H9 (cell line): ENCODE measurements around the gene HMOX1. TPM values are rescaled to one million over a fixed set of nuclear protein-coding genes. Genes with fewer than 3 reads are reported as not detected.

ENCODE experiments used
- DNase-seq: peaks from one replicate; pipeline ENCODE4 v3.0.0-alpha.2; 2017
- H2AFZ ChIP-seq: one replicate; pipeline ENCODE4 v1.6.1; 2013; ENCODE audit warnings: mild to moderate bottlenecking, low read length, control low read depth, moderate library complexity
- H2AK5ac ChIP-seq: 2 replicates; pipeline ENCODE4 v1.6.1; 2013; ENCODE audit warnings: low read length, control low read depth, mixed read lengths; ENCODE audit not compliant: insufficient read length
- H2BK120ac ChIP-seq: one replicate; pipeline ENCODE4 v1.6.1; 2013; ENCODE audit warnings: low read depth, mild to moderate bottlenecking, low read length, control low read depth, inconsistent platforms; ENCODE audit not compliant: poor library complexity, severe bottlenecking
- H2BK12ac ChIP-seq: 2 replicates; pipeline ENCODE4 v1.6.1; 2013; ENCODE audit warnings: low read length, control low read depth, mixed read lengths, low read depth; ENCODE audit not compliant: insufficient read length
- H2BK15ac ChIP-seq: 2 replicates; pipeline ENCODE4 v1.6.1; 2013; ENCODE audit warnings: low read depth, low read length, control low read depth
- H2BK20ac ChIP-seq: one replicate; pipeline ENCODE4 v1.6.1; 2013; ENCODE audit warnings: low read depth, mild to moderate bottlenecking, low read length, control low read depth, inconsistent platforms; ENCODE audit not compliant: poor library complexity, severe bottlenecking
- H2BK5ac ChIP-seq: 2 replicates; pipeline ENCODE4 v1.6.1; 2013; ENCODE audit warnings: low read length, control low read depth, mixed read lengths; ENCODE audit not compliant: insufficient read length
- H3K14ac ChIP-seq: 2 replicates; pipeline ENCODE4 v1.6.1; 2013; ENCODE audit warnings: low read length, control low read depth; ENCODE audit not compliant: insufficient read depth
- H3K18ac ChIP-seq: 2 replicates; pipeline ENCODE4 v1.6.1; 2013; ENCODE audit warnings: low read depth, mild to moderate bottlenecking, mixed read lengths, low read length, control low read depth; ENCODE audit not compliant: insufficient read length
- H3K23ac ChIP-seq: 2 replicates; pipeline ENCODE4 v1.6.1; 2013; ENCODE audit warnings: low read length, control low read depth, mixed read lengths, low read depth; ENCODE audit not compliant: insufficient read length
- H3K23me2 ChIP-seq: 2 replicates; pipeline ENCODE4 v1.6.1; 2013; ENCODE audit warnings: low read depth, mild to moderate bottlenecking, mixed read lengths, low read length, control low read depth; ENCODE audit not compliant: insufficient read length, poor library complexity, severe bottlenecking
- H3K27ac ChIP-seq: 2 replicates; pipeline ENCODE4 v1.5.1; 2013; ENCODE audit warnings: low read length, control low read depth, mixed read lengths, low read depth; ENCODE audit not compliant: insufficient read length
- H3K27me3 ChIP-seq: 2 replicates; pipeline ENCODE4 v1.6.1; 2013; ENCODE audit warnings: low read length, control low read depth, inconsistent platforms; ENCODE audit not compliant: insufficient read depth
- H3K4ac ChIP-seq: 2 replicates; pipeline ENCODE4 v1.6.1; 2013; ENCODE audit warnings: low read depth, mild to moderate bottlenecking, control low read depth, inconsistent platforms, low read length, moderate library complexity
- H3K4me1 ChIP-seq: 2 replicates; pipeline ENCODE4 v1.6.1; 2013; ENCODE audit warnings: low read length, control low read depth, inconsistent platforms; ENCODE audit not compliant: insufficient read depth
- H3K4me2 ChIP-seq: 2 replicates; pipeline ENCODE4 v1.6.1; 2013; ENCODE audit warnings: low read length, control low read depth, mixed read lengths; ENCODE audit not compliant: insufficient read length, insufficient read depth
- H3K56ac ChIP-seq: 2 replicates; pipeline ENCODE4 v1.6.1; 2013; ENCODE audit warnings: low read depth, mild to moderate bottlenecking, mixed read lengths, low read length, control low read depth; ENCODE audit not compliant: insufficient read length
- H3K79me1 ChIP-seq: 2 replicates; pipeline ENCODE4 v1.6.1; 2013; ENCODE audit warnings: low read depth, mild to moderate bottlenecking, moderate library complexity, low read length, control low read depth, inconsistent platforms; ENCODE audit not compliant: insufficient read depth, poor library complexity, severe bottlenecking
- H3K79me2 ChIP-seq: 2 replicates; pipeline ENCODE4 v1.6.1; 2013; ENCODE audit warnings: low read length, control low read depth, inconsistent platforms; ENCODE audit not compliant: insufficient read depth
- H3K9ac ChIP-seq: 2 replicates; pipeline ENCODE4 v1.6.1; 2013; ENCODE audit warnings: low read length, control low read depth, mixed read lengths; ENCODE audit not compliant: insufficient read length; ENCODE audit errors: extremely low read depth
- H3K9me3 ChIP-seq: one replicate; pipeline ENCODE4 v1.6.1; 2013; ENCODE audit warnings: low read depth, low read length, inconsistent platforms; ENCODE audit not compliant: control insufficient read depth
- H3T11ph ChIP-seq: one replicate; pipeline ENCODE4 v1.6.1; 2013; ENCODE audit warnings: mild to moderate bottlenecking, low read length, control low read depth, inconsistent platforms
- H4K20me1 ChIP-seq: one replicate; pipeline ENCODE4 v1.6.1; 2013; ENCODE audit not compliant: control insufficient read depth, insufficient read length, insufficient read depth
- H4K5ac ChIP-seq: 2 replicates; pipeline ENCODE4 v1.6.1; 2013; ENCODE audit warnings: low read depth, mild to moderate bottlenecking, mixed read lengths, low read length, control low read depth; ENCODE audit not compliant: insufficient read length
- H4K8ac ChIP-seq: replicated peaks from 2 replicates; pipeline ENCODE4 v1.6.1; 2013; ENCODE audit warnings: low read length, control low read depth, mixed read lengths, low read depth; ENCODE audit not compliant: insufficient read length
- H4K91ac ChIP-seq: 2 replicates; pipeline ENCODE4 v1.6.1; 2013; ENCODE audit warnings: low read depth, mild to moderate bottlenecking, moderate library complexity, mixed read lengths, low read length, control low read depth; ENCODE audit not compliant: insufficient read length
- H3K27ac Mint-ChIP-seq, 3 experiments: 2 replicates in 2 of 3; 3 replicates in 1 of 3; pipeline ENCODE4 v1.8.0; 2020 to 2021; ENCODE audit warnings: mixed read lengths in 3 of 3, mild to moderate bottlenecking in 1 of 3, moderate library complexity in 1 of 3
- H3K27me3 Mint-ChIP-seq: 2 replicates; pipeline ENCODE4 v1.8.0; 2021; ENCODE audit warnings: low read depth, mild to moderate bottlenecking, moderate library complexity, mixed read lengths
- H3K36me3 Mint-ChIP-seq, 3 experiments: 2 replicates in 2 of 3; 3 replicates in 1 of 3; pipeline ENCODE4 v1.8.0; 2020 to 2021; ENCODE audit warnings: low read depth in 3 of 3, mixed read lengths in 3 of 3; ENCODE audit not compliant: insufficient read depth in 1 of 3
- H3K4me1 Mint-ChIP-seq, 2 experiments: 2 replicates each; pipeline ENCODE4 v1.8.0; 2020; ENCODE audit warnings: mixed read lengths in 2 of 2
- H3K4me3 Mint-ChIP-seq, 2 experiments: 2 replicates in 1 of 2; 3 replicates in 1 of 2; pipeline ENCODE4 v1.8.0; 2020 to 2021; ENCODE audit warnings: mild to moderate bottlenecking in 2 of 2, mixed read lengths in 2 of 2, moderate library complexity in 1 of 2
- H3K9me3 Mint-ChIP-seq, 2 experiments: 2 replicates in 1 of 2; 3 replicates in 1 of 2; pipeline ENCODE4 v1.8.0; 2020; ENCODE audit warnings: mild to moderate bottlenecking in 2 of 2, mixed read lengths in 2 of 2, moderate library complexity in 1 of 2
- CTCF ChIP-seq: fragments of 200-600 bp; sonication (generic); conservative IDR thresholded peaks from 3 replicates; pipeline ENCODE4 v1.8.0; 2021; ENCODE audit warnings: antibody characterized with exemption, mild to moderate bottlenecking
- WGBS: extraction: QIAGEN DNeasy Blood & Tissue Kit; methylation state at CpG from one replicate; pipeline ENCODE4 v1.1.7; 2013; ENCODE audit warnings: missing lambda C conversion rate, low lambda C conversion rate, mixed read lengths; ENCODE audit not compliant: insufficient read length; ENCODE audit errors: extremely low coverage; 5-methylcytosine and 5-hydroxymethylcytosine counted together
- total RNA-seq: library from RNA; stranded (reverse); gene quantifications from 2 replicates; pipeline ENCODE4 v1.2.1, GENCODE V29; 2021

Gene HMOX1
- total RNA-seq, 1 experiment from 2014 or later = 22.7 TPM

DNA sequence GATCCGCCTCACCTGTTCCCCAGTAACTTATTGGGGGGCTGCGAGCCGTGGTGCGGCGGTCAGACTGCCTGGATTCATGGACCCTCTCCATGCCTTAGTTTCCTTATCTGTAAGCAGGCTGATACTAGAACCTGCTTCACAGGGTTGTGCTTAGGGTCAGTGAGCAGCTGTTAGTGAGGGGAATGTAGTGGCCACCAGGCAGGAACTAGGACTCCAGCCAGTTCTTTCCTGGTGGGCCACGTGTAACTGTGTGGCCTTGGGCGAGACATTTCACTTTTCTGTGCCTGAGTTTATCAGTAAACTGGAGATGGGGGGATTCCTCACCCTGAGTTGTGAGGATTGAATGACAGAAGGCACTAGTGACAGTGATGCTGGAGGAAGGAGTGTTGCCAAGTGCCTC lies 43.9 kb downstream of the HMOX1 start:
- H3K23me2 ChIP-seq = no peaks in the 10 kb centered on the region
- no peak overlapping the region for H3K4ac ChIP-seq
- H3K9ac ChIP-seq = no peak overlapping the region
- no peak overlapping the region for H3K18ac ChIP-seq
- no peak overlapping the region for H4K5ac ChIP-seq
- no peak overlapping the region for H3K56ac ChIP-seq
- H3K79me1 ChIP-seq = no peaks in the 10 kb centered on the region
- H4K91ac ChIP-seq = no peak overlapping the region
- TF ChIP-seq CTCF = no peak
- Mint-ChIP-seq H3K36me3 (peaks cover 40 to 85% (median 75%) of the 10 kb centered on the region in 3 experiments; a peak in 6 of 7 replicates), H3K27me3 (no peaks in the 10 kb centered on the region), H3K9me3 (no peaks in the 10 kb centered on the region), H3K27ac (peak overlapping the region; percentile 7 to 88 (median 59); a peak in 3 of 7 replicates), H3K4me3 (no peak overlapping the region), H3K4me1 (peaks cover 33 to 43% of the 10 kb centered on the region in 2 experiments)
- no peak overlapping the region for H2AFZ ChIP-seq
- H2BK5ac ChIP-seq = no peak overlapping the region
- no peak overlapping the region for H2BK20ac ChIP-seq
- no peak overlapping the region for H3K23ac ChIP-seq
- DNase-seq = no peak
- H3K9me3 ChIP-seq = no peaks in the 10 kb centered on the region
- H3K27me3 ChIP-seq = no peaks in the 10 kb centered on the region
- no peaks in the 10 kb centered on the region for H4K20me1 ChIP-seq
- H3T11ph ChIP-seq = no peak overlapping the region
- no peak overlapping the region for H2BK12ac ChIP-seq
- no peak overlapping the region for H2BK15ac ChIP-seq
- H3K27ac ChIP-seq = no peak overlapping the region
- no peak overlapping the region for H3K14ac ChIP-seq
- H3K4me1 ChIP-seq = no peaks in the 10 kb centered on the region
- H4K8ac ChIP-seq = no peak overlapping the region
- no peak overlapping the region for H3K4me2 ChIP-seq
- H3K79me2 ChIP-seq = no peaks in the 10 kb centered on the region
- no CpG with 5 or more reads among the region's 7 CpGs for WGBS
- H2AK5ac ChIP-seq = no peak overlapping the region
- H2BK120ac ChIP-seq = no peak overlapping the region
